Type B pancreatic cell (in vitro differentiated cells): Measurements from ENCODE around the gene STEAP3. TPM values are rescaled to one million over a fixed set of nuclear protein-coding genes. Genes with fewer than 3 reads are reported as not detected.

Experiments used
- DNase-seq: peaks from one replicate; pipeline ENCODE4 v3.0.0; 2021; ENCODE audit warnings: mixed read lengths; ENCODE audit not compliant: unreplicated experiment; ENCODE audit errors: extremely low spot score
- H3K27ac Mint-ChIP-seq: 2 replicates; pipeline ENCODE4 v1.8.0; 2021; ENCODE audit warnings: mild to moderate bottlenecking, mixed read lengths
- H3K27me3 Mint-ChIP-seq: 2 replicates; pipeline ENCODE4 v1.8.0; 2021; ENCODE audit warnings: mixed read lengths
- H3K36me3 Mint-ChIP-seq: 2 replicates; pipeline ENCODE4 v1.8.0; 2021; ENCODE audit warnings: mixed read lengths
- H3K4me1 Mint-ChIP-seq: one replicate; pipeline ENCODE4 v1.8.0; 2021; ENCODE audit warnings: mixed read lengths; ENCODE audit not compliant: unreplicated experiment
- H3K4me3 Mint-ChIP-seq: 2 replicates; pipeline ENCODE4 v1.8.0; 2021; ENCODE audit warnings: mild to moderate bottlenecking, mixed read lengths
- H3K9me3 Mint-ChIP-seq: 2 replicates; pipeline ENCODE4 v1.8.0; 2021; ENCODE audit warnings: mixed read lengths
- total RNA-seq: library from RNA; stranded (reverse); gene quantifications from 2 replicates; pipeline ENCODE4 v1.2.1, GENCODE V29; 2021; ENCODE audit warnings: low replicate concordance
- TF ChIP-seq, protein P1 (sequence below): fragments of 200-600 bp; sonication (generic); conservative IDR thresholded peaks from 2 replicates; pipeline ENCODE4 v1.5.0; 2021; ENCODE audit warnings: antibody characterized with exemption, mild to moderate bottlenecking

STEAP3 gene
- total RNA-seq, 1 donor from 2014 or later, result 19.0 TPM

DNA sequence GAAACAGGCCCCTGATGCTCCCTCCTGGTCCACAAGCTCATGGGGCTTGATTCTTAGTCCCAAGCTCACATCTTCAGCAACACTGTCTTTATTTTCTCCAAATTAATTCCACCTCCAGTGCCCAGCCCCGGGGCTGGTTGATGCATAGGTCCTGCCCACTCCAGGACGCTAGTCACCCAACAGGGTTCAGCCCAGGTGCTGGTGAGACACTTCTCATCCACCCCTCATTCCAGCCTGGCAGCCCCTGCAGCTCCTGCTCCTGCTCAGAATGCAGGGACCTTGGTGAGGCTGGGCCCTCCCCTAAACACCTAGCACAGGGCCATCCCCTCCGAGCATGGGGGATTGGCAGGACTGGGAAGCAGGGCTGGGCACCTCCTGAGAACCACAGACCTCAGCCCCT lies 25.7 kb downstream of the STEAP3 start:
- DNase-seq, result no peak
- Mint-ChIP-seq H3K36me3 (no peaks in the 10 kb centered on the region), H3K4me1 (peaks cover 13% of the 10 kb centered on the region), H3K4me3 (no peak overlapping the region), H3K27ac (no peak overlapping the region), H3K27me3 (no peaks in the 10 kb centered on the region), H3K9me3 (no peaks in the 10 kb centered on the region)
- TF ChIP-seq, protein P1, sequence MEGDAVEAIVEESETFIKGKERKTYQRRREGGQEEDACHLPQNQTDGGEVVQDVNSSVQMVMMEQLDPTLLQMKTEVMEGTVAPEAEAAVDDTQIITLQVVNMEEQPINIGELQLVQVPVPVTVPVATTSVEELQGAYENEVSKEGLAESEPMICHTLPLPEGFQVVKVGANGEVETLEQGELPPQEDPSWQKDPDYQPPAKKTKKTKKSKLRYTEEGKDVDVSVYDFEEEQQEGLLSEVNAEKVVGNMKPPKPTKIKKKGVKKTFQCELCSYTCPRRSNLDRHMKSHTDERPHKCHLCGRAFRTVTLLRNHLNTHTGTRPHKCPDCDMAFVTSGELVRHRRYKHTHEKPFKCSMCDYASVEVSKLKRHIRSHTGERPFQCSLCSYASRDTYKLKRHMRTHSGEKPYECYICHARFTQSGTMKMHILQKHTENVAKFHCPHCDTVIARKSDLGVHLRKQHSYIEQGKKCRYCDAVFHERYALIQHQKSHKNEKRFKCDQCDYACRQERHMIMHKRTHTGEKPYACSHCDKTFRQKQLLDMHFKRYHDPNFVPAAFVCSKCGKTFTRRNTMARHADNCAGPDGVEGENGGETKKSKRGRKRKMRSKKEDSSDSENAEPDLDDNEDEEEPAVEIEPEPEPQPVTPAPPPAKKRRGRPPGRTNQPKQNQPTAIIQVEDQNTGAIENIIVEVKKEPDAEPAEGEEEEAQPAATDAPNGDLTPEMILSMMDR, result no peak

- Mint-ChIP-seq H3K27me3 (no peaks in the 10 kb centered on the region), H3K4me3 (no peak overlapping the region), H3K27ac (no peak overlapping the region), H3K9me3 (no peaks in the 10 kb centered on the region), H3K4me1 (peaks cover 13% of the 10 kb centered on the region), H3K36me3 (no peaks in the 10 kb centered on the region)
- DNase-seq, result no peak
- TF ChIP-seq, protein P1, result no peak
Observed at GRCh38 chr2:119249855-119250717, 26.5 kb downstream of the STEAP3 start.

- Mint-ChIP-seq H3K9me3 (no peaks in the 10 kb centered on the region), H3K27ac (no peak overlapping the region), H3K27me3 (no peaks in the 10 kb centered on the region), H3K4me3 (no peak overlapping the region), H3K4me1 (peaks cover 20% of the 10 kb centered on the region), H3K36me3 (no peaks in the 10 kb centered on the region)
- TF ChIP-seq, protein P1, result no peak
- DNase-seq, result no peak
Observed at GRCh38 chr2:119250718-119251290, 27.2 kb downstream of the STEAP3 start.

- Mint-ChIP-seq H3K4me1 (peaks cover 28% of the 10 kb centered on the region), H3K36me3 (no peaks in the 10 kb centered on the region), H3K4me3 (no peak overlapping the region), H3K27me3 (no peaks in the 10 kb centered on the region), H3K27ac (no peak overlapping the region), H3K9me3 (no peaks in the 10 kb centered on the region)
- no peak for DNase-seq
- TF ChIP-seq, protein P1, result no peak
Observed at GRCh38 chr2:119251652-119252051, 28.0 kb downstream of the STEAP3 start.

- Mint-ChIP-seq H3K9me3 (no peaks in the 10 kb centered on the region), H3K4me1 (peaks cover 28% of the 10 kb centered on the region), H3K27me3 (no peaks in the 10 kb centered on the region), H3K36me3 (no peaks in the 10 kb centered on the region), H3K27ac (peak overlapping the region; percentile 46), H3K4me3 (no peak overlapping the region)
- DNase-seq, result no peak
- TF ChIP-seq, protein P1, result no peak
Observed at GRCh38 chr2:119252186-119253113, 28.8 kb downstream of the STEAP3 start.
